GM20431 (cell line): ENCODE results near the gene UMPS.
"Not testable (repeated sequence)": the region's sequence is repeated elsewhere in the genome, so short reads cannot be mapped to it uniquely, and the experiment has no call there.

Source experiments
- in situ Hi-C: fragments of 300-500 bp; cut with MseI, MboI; formaldehyde crosslinking; loops from one replicate; pipeline ENCODE4 v1.15.0; 2020; ENCODE audit warnings: low sequenced_read_pairs; ENCODE audit not compliant: unreplicated experiment

Gene UMPS

GRCh38 chr3:124774327-124774718 is 44.1 kb downstream of the UMPS start:
- in situ Hi-C loops = no loop called here

DNA sequence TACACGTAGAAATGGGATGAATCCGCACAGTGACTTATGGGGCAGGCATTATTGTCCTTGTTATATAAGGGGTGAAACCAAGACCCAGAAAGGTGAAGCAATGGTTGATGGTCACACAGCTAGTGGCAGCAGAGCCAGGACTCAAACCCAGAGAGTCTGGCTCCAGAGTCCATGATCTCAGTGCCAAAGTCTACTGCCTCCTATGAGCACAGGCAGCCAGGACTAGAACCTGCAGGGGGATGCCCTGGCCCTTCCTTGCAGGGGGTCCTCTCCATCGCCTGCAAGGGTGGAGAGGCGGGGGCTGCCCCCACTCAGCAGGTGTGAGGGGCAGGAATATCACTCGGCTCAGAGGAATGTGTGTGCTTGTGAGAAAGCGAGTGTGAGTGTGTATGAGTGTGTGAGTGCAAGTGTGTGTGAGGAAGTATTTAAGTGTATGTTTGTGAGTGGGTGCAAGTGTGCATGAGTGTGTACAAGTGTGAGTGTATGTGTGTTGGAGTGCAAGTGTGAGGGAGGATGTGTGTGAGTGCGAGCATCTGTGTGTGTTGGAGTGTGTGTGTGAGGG is 44.7 kb downstream of the UMPS start:
- in situ Hi-C loops = no loop called here

DNA sequence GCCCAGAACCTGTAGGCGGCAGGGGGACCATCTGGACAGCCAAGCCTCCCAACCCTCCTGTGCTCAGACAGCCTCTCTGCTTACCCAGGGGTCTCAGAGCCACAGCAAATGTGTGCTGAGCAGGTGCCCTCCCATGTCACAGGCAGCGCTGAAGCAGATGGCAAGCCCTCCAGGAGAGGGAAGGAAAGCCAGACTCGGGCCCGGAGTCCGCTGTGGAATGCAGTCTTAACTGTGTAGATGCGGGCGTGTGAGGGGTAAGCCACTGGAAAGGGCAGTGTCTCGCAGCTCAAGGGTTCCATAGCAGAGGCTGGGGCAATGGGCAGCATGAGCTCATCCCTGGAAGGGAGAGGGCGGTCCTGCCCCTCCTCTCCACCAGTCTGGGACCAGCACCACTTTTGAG is 45.6 kb downstream of the UMPS start:
- in situ Hi-C loops = no loop called here

GRCh38 chr3:124776856-124777255 is 46.6 kb downstream of the UMPS start:
- in situ Hi-C loops = no loop called here

DNA sequence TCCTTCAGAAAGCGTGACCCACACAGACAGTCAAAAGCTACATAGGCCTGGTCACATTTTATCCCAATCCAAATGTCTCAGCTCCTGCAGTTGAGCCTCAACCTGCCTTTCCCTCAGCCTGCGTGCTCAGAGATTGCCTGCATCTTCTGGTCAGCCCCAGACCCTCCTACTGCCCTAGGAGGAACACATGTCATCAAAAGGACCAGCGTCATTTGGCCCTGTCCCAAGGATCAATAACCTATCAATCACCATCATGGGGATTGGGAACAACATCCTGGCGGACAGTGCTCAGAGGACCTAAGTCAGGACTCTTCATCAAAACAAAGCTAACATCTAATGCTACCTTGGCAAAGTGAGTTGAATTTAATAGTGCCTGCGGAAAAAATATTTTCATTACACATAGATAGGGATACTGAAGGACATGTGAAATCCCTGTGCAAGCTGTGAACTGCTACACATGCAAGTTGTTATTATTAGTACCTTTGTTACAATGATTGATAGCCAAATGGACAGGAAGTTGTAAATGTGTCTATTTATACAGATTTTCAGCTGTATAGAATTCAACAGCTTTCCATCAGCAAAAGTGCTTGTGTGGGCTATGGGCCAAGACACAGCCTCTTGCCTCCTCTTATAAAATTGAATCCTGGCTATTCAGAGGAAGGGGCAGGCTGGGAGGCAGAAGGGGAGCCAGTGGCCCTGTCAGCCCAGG is 47.7 kb downstream of the UMPS start:
- in situ Hi-C loops = no loop called here

GRCh38 chr3:124779116-124779515 is 48.9 kb downstream of the UMPS start:
- in situ Hi-C loops = no loop called here

- in situ Hi-C loops = no loop called here
Observed at GRCh38 chr3:124779751-124780191, 49.5 kb downstream of the UMPS start.

DNA sequence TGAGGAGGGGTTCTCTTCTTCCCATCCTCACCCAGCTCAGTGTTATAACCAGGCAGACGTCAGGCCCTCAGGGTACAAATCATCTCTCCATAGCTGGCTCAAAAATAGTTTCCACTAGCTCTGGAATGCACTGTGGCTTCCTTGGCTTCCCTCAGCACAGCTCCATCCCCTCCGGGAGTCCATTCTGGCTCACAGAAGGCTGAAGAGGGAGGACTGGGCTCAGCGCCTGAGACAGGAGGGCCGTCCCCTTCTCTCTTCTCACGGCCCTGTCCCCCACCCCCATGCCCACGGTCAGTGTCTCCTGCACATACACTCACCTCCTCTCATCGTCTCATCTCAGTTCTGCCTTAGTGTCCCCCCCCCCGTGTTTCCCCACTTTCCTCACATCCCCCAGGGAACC is 50.1 kb downstream of the UMPS start:
- in situ Hi-C loops = no loop called here

DNA sequence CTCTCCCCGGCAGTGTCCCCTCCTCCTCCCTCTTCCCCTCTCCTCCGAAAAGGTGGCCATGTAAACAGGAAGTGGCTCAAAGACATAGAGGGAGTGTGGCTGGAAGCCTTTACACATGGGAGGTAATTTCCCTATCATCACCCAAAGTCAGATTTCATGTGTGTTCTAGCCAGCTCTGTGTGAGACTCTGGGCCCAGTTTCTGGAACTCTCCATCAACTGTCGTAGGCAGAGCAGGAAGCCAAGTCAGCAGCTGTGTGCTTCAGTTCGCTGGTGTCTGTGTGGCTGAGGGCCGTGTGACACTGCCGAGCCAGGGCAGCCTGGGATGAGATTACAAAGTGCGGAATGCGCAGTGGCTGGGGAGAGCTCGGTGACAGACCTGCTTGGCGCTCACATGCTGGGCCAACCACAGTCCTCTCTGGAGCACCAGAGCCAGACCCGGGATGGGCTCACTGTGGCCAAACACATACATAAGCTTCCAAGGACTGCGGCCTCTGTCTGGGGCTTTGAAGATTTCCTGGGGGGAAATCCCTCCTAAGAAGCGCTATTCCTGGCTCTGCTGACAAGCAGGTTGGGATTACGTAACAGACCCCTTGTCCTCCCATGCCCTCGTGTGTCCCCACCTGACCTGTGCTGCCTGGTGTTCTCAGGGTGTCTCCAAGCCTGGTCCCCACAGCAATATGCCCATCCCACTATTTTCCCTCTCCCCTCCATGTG is 50.7 kb downstream of the UMPS start:
- in situ Hi-C loops = no loop called here

DNA sequence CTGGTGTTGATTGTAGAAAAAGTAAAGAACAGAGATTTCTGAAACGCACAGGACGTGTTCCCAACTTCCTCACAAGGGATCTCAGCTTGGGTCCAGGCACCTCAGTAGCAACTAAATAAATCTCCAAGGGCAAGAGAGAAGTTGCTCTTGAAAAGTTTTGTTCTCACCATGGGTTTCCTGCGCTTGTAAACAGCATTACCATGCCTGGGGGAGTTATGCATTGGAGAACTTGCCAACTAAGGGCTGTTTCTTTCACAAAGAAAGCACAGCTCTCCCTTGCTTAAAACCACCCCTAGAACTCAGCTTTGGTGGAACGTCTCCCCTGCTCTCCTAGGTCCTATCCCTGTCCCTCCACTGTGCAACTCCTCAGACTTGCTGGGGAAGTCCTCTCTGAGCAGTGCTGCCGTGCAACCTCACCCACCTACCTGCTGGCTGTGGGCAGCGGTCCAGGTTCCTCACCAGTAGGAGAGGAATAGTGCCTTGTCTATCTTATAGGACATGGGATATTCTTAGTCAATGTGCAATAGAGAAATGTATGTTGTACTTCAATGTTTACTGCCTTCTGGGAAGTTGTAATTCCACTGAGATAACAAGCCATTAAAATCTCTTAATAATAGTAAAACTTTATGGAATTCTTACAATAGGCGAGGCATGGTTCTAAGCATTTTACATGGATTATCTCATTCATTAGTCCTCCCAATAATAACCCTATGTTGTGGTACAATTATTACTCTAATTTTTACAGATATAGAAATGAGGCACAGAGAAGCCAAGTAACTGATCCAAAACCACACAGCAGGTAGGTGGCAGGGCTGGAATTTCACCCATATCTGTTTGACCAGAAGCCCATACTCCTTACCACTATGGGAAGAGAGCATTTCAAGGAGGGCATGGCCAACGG is 51.5 kb downstream of the UMPS start:
- in situ Hi-C loops = no loop called here

DNA sequence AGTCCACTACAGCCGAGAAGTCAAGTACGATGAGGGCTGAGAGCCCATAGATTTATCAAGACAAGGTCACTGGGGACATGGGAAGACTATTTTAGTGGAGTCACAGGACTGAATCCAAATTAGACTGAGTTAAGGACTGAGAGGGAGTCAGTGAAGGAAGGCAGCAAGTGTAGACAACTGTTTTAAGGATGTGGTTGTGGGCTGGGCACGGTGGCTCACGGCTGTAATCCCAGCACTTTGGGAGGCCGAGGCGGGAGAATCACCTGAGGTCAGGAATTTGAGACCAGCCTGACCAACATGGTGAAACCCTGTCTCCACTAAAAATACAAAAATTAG is 52.1 kb downstream of the UMPS start:
- in situ Hi-C loops = not testable (repeated sequence)

GRCh38 chr3:124783696-124784095 is 53.4 kb downstream of the UMPS start:
- in situ Hi-C loops = no loop called here

DNA sequence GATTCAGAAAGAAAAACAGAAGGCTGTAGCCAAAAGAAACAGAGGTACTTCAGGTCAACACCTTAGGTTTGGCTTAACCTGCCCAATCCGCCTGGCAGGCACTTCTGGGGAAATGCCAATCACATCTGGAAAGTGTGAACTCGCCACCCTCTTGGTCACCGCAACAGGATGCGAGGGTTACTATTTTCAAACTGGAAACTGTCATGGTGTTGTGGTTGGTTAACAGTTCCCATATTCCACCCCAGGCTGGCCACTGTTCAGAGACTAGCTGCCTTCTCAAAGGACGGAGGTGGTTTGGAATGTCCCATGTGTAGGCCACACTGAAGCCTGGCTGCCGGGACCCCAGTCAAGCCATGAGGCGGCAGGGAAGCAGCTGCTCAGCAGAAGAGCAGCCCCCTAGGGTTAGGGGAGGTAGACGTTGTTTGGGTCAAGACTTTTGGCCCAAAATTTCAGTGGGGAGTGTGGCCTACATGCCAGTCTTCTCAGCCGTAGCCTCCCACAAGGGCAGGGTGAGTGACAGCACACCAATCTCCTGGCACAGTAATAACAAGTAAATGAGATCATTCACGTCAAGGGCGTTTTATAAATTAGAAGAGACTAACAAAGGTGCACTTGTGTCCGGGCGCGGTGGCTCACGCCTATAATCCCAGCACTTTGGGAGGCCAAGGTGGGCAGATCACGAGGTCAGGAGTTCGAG is 54.6 kb downstream of the UMPS start:
- in situ Hi-C loops = no loop called here

DNA sequence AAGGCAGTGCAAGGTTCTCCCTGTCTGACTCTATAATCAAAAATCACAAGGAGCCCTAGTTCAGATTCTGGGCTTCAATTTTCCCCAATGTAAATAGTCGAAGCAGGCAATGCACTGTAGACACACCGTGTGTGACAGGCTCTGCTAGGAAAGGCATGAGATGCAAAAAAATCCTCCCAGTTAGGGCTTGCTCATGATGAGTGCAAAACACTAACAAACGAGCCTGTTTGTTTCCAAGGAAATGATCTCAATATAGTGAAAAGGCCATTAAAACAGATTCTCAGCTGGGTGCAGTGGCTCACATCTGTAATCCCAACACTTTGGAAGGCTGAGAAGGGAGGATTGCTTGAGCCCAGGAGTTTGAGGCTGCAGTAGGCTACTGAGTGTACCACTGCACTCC is 55.7 kb downstream of the UMPS start:
- in situ Hi-C loops = no loop called here

DNA sequence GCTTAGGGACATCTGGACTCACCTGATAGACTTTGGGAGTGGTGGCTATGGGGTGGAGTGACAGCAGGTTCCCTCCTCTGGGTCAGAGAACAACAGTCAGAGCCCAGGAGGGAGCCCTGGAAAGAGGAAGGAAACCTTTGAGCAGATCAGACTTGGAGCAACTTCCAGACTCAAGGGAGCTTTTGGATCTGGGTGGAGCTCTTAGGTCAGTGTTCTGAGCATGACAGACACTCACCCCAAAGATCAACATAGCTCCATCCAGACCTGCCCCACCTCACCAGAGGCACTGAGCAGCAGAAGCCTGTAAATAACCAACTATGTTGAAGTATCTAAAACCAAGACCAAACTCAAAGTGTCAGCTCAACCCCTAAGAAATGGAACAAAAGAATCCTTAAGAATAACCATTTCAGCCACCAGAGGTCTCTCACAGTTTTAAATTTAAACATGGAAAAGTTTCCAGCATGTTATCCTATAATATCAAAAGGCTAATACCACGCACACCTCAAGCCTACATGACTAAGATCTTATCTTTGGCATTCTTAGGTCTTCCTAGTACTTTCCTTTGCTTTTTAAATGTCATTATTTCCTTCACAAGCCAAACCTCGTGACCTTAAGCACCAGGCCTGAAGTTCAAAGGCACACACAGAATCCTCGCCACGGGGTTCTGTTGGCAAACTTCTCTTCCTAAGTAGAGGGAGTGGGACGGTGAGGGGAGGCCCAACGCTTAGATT is 56.4 kb downstream of the UMPS start:
- in situ Hi-C loops = no loop called here

DNA sequence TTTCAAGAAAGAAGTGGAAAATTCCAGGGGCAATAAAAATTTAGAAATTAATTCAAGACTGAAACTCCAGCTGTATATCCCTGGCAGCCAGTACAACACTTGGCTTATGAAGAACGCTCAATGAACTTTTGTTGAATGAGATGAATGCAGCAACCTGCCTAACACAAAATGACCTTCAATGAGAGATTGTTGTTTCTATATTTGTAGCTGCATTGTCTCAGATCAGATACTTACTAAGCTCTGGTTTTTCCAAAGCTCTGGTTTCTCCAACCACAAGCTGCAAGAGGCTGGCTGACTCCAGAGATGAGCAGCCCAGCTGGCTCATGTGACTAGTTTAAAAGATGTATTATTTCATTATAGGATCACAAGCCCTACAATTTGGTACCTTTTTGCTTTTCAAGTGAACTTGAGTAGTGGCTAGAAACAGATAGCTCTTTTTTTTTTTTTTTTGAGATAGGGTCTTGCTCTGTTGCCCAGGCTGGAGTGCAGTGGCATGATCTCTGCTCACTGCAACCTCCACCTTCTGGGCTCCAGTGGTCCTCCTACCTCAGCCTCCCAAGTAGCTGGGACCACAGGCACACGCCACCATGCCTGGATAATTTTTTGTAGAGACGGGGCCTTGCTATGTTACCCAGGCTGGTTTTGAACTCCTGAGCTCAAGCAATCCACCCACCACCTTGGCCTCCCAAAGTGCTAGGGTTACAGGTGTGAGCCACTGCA is 57.4 kb downstream of the UMPS start:
- in situ Hi-C loops = no loop called here

DNA sequence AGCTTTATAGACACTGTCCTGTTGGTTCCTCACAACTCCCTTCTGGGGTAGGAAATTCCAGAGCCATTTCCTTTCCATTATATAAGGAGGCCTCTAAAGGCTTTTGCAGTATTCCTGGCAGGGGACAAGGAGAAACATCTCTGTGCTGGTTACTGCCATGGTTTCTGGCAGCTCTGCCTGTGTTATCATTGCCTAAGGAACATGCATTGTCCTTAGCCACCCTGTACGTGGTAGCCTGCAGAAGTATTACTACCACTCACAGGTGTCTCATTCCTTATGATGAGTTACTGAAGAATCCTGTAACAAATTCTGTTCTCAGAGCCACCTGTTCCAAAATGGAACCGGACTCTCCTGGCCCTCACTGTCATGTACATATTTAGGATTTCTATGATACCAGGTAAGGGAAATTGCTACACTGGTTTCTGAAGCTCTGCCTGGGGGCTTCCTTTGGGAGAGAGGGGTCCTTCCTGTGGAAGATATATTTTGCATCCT is 58.0 kb downstream of the UMPS start:
- in situ Hi-C loops = no loop called here

- in situ Hi-C loops = not testable (repeated sequence)
Observed at GRCh38 chr3:124789103-124789502, 58.9 kb downstream of the UMPS start.

DNA sequence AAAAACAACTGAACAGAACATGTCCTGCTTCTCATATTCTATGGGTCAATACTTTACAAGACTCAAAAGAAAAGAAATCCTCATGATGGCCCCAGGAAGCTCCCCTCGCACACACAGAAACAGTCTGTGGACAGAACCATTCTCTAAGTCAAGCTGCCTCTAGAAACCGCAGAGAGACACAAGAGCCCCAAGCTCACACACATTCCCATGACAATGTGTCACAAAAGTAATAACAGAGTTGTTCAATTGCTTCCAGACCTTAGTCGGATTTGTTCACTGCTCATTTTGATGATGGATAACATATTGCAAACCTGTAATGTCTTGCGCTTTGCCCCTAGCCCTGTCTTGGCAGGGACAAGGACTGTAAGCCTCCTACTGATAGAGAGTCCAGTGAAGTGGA is 60.9 kb downstream of the UMPS start:
- in situ Hi-C loops = no loop called here
